Measurements from ENCODE around the gene CRB1. TPM values are rescaled to one million over a fixed set of nuclear protein-coding genes. Genes with fewer than 3 reads are reported as not detected.

The CRB1 gene
- total and polyA plus RNA-seq, 9 of the 15 experiments (the other 6 are each of a cell fraction or from before 2014, with no cell fraction given): 0.04 to 0.10 TPM; not detected in 7

DNA sequence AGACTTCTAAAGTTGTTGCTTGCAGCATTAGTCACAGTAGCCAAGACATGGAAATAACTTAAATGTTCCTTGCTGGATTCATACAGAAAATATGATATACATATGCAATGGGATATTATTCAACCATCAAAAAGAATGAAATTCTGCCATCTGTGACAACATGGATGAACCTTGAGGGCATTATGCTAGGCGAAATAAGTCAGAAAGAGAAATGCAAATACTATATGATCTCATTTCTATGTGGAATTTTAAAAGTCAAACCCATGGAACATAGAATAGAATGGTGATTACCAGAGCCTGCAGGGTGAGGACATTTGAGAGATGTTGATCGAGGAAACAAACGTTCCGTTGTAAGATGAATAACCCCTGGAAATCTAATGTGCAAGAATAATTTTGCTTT is 43.0 kb downstream of the CRB1 start:
- no TSS peak for BruUV-seq (replicated peaks)

More for the DNA sequence above, 43.0 kb downstream of the CRB1 start:
- no peaks in the 10 kb centered on the region for H3K79me2 ChIP-seq (ENCODE audit: control insufficient read depth, insufficient read depth, low read length)
- H3K27ac ChIP-seq (ENCODE audit: extremely low read depth, low read depth, low read length): no peak overlapping the region
- H4K20me1 ChIP-seq (replicated peaks; ENCODE audit: control insufficient read depth, insufficient read depth, low read length): no peaks in the 10 kb centered on the region
- no peak for ATAC-seq
- POLR2A ChIA-PET: no interaction called here
- H3K4me3 ChIP-seq: no peak overlapping the region
- no peaks in the 10 kb centered on the region for H3K4me1 ChIP-seq (replicated peaks in 1 of 2; ENCODE audit: control insufficient read depth in 2 of 2, insufficient read depth in 2 of 2, low read length in 2 of 2)
- no peaks in the 10 kb centered on the region for H3K9me1 ChIP-seq (ENCODE audit: control insufficient read depth, insufficient read depth, low read length)
- intact Hi-C loops (cut with micrococcal nuclease): no loop called here
- TF ChIP-seq EP300 (IDR thresholded peaks at IDR 0.05; ENCODE audit: low read length) (no peak), FOXP1 (CRISPR knock-in tag; IDR thresholded peaks at IDR 0.05) (no peak), ZSCAN32 (CRISPR knock-in tag; IDR thresholded peaks at IDR 0.05) (no peak), ZFPM2 (CRISPR knock-in tag; IDR thresholded peaks at IDR 0.05) (no peak), PML (IDR thresholded peaks at IDR 0.05; ENCODE audit: low read length) (no peak), GTF2E2 (tag; IDR thresholded peaks at IDR 0.05) (no peak), POLR3A (IDR thresholded peaks at IDR 0.05; ENCODE audit: borderline replicate concordance, extremely low read depth, insufficient read depth, insufficient read length) (no peak), LEF1 (IDR thresholded peaks at IDR 0.05) (no peak), ZEB2 (IDR thresholded peaks at IDR 0.05) (no peak), TCF7 (IDR thresholded peaks at IDR 0.05; ENCODE audit: borderline replicate concordance) (no peak), RBBP5 (IDR thresholded peaks at IDR 0.05; ENCODE audit: borderline replicate concordance, insufficient read depth, low read length, poor library complexity, severe bottlenecking) (no peak), ATF7 (IDR thresholded peaks at IDR 0.05) (no peak), ZNF584 (CRISPR knock-in tag; IDR thresholded peaks at IDR 0.05; ENCODE audit: low read depth) (no peak), SP1 (CRISPR knock-in tag; IDR thresholded peaks at IDR 0.05) (no peak), ETV5 (CRISPR knock-in tag; IDR thresholded peaks at IDR 0.05; ENCODE audit: low read depth) (no peak)
- TF ChIP-seq, protein P1, sequence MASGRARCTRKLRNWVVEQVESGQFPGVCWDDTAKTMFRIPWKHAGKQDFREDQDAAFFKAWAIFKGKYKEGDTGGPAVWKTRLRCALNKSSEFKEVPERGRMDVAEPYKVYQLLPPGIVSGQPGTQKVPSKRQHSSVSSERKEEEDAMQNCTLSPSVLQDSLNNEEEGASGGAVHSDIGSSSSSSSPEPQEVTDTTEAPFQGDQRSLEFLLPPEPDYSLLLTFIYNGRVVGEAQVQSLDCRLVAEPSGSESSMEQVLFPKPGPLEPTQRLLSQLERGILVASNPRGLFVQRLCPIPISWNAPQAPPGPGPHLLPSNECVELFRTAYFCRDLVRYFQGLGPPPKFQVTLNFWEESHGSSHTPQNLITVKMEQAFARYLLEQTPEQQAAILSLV (tag; IDR thresholded peaks at IDR 0.05): no peak
- no peak for FAIRE-seq
- no peak overlapping the region for H3K9ac ChIP-seq (ENCODE audit: insufficient read depth in 1 of 2, low read depth in 2 of 2, low read length in 2 of 2)
- H2AFZ ChIP-seq (ENCODE audit: low read depth, low read length): no peak overlapping the region
- no peak overlapping the region for H3K4me2 ChIP-seq (ENCODE audit: insufficient read depth, low read length)
- CTCF ChIA-PET (ENCODE audit: low intra/inter-chr PET ratio): no interaction called here
- in situ Hi-C loops (cut with MboI): no loop called here
- no peaks in the 10 kb centered on the region for H3K36me3 ChIP-seq (ENCODE audit: control insufficient read depth, insufficient read depth, low read length)
- 3% methylated on average over 4 of the region's 4 CpGs for WGBS (ENCODE audit: insufficient coverage, low coverage, missing lambda C conversion rate)
- no peaks in the 10 kb centered on the region for H3K27me3 ChIP-seq (ENCODE audit: control insufficient read depth in 2 of 2, insufficient read depth in 2 of 2, low read length in 2 of 2)
- no peak for DNase-seq (ENCODE audit: extremely low read depth in 1 of 4, low spot score in 3 of 4)
- no peaks in the 10 kb centered on the region for H3K9me3 ChIP-seq (replicated peaks; ENCODE audit: control insufficient read depth, insufficient read depth, low read depth, low read length)
